Loucy (cell line): ENCODE data around the gene SHISA4.
"Not testable (repeated sequence)": the region's sequence is repeated elsewhere in the genome, so short reads cannot be mapped to it uniquely, and the experiment has no call there.

Experiments used
- H2AFZ ChIP-seq: fragments of 200-600 bp; sonication (generic); 2 replicates; pipeline ENCODE4 v1.6.0; 2016; ENCODE audit warnings: antibody characterized with exemption, mild to moderate bottlenecking, low read length, moderate library complexity
- H3F3A ChIP-seq: fragments of 200-600 bp; 2 replicates; pipeline ENCODE4 v1.6.0; 2016; ENCODE audit warnings: antibody characterized with exemption, low read depth, mild to moderate bottlenecking
- H3K27me3 ChIP-seq: fragments of 200-600 bp; sonication (generic); 2 replicates; pipeline ENCODE4 v1.6.1; 2014; ENCODE audit warnings: low read length, mild to moderate bottlenecking; ENCODE audit not compliant: insufficient read depth, poor library complexity, severe bottlenecking
- H3K36me3 ChIP-seq: fragments of 200-600 bp; sonication (generic); 2 replicates; pipeline ENCODE4 v1.6.1; 2016; ENCODE audit warnings: low read length; ENCODE audit not compliant: insufficient read depth
- H3K4me1 ChIP-seq: fragments of 200-600 bp; sonication (generic); 2 replicates; pipeline ENCODE4 v1.5.1; 2014; ENCODE audit warnings: low read length, mild to moderate bottlenecking; ENCODE audit not compliant: insufficient read depth, poor library complexity, severe bottlenecking
- H3K4me2 ChIP-seq: fragments of 200-600 bp; sonication (generic); 2 replicates; pipeline ENCODE4 v1.6.0; 2014; ENCODE audit warnings: antibody characterized with exemption, low read length, low read depth, mild to moderate bottlenecking; ENCODE audit not compliant: poor library complexity, severe bottlenecking
- H3K4me3 ChIP-seq: fragments of 200-600 bp; sonication (generic); 2 replicates; pipeline ENCODE4 v1.5.1; 2014; ENCODE audit warnings: low read length, mild to moderate bottlenecking, mixed read lengths; ENCODE audit not compliant: poor library complexity, severe bottlenecking
- H3K79me2 ChIP-seq: fragments of 200-600 bp; sonication (generic); 2 replicates; pipeline ENCODE4 v1.6.1; 2014; ENCODE audit warnings: low read length; ENCODE audit not compliant: insufficient read depth
- H3K9ac ChIP-seq: fragments of 200-600 bp; sonication (generic); 2 replicates; pipeline ENCODE4 v1.6.0; 2014; ENCODE audit warnings: mild to moderate bottlenecking, low read depth, low read length, moderate library complexity; ENCODE audit not compliant: poor library complexity, severe bottlenecking
- H3K9me2 ChIP-seq: fragments of 200-600 bp; sonication (generic); replicated peaks from 2 replicates; pipeline ENCODE4 v1.6.1; 2016; ENCODE audit warnings: low read depth, low read length, mixed read lengths
- H3K9me3 ChIP-seq: fragments of 200-600 bp; sonication (generic); 2 replicates; pipeline ENCODE4 v1.6.1; 2014; ENCODE audit warnings: mild to moderate bottlenecking, antibody characterized with exemption, low read length, low read depth; ENCODE audit not compliant: insufficient read depth
- H4K20me1 ChIP-seq: fragments of 200-600 bp; sonication (generic); 2 replicates; pipeline ENCODE4 v1.6.0; 2014; ENCODE audit warnings: antibody characterized with exemption, low read length, mild to moderate bottlenecking; ENCODE audit not compliant: insufficient read depth, poor library complexity, severe bottlenecking
- CTCF ChIP-seq: fragments of 200-600 bp; sonication (generic); conservative IDR thresholded peaks from 2 replicates; pipeline ENCODE4 v1.5.1; 2014; ENCODE audit warnings: mild to moderate bottlenecking, antibody characterized with exemption, low read length
- EZH2phosphoT487 ChIP-seq: fragments of 200-600 bp; IDR thresholded peaks from 2 replicates; pipeline ENCODE4 v1.6.1; 2018; ENCODE audit warnings: antibody characterized with exemption, mild to moderate bottlenecking, moderate library complexity, borderline replicate concordance

SHISA4 gene

GRCh38 chr1:201849372-201850052 is 39.2 kb upstream of the SHISA4 start:
- Histone ChIP-seq H3K9me2 (no peaks in the 10 kb centered on the region), H3K4me1 (no peaks in the 10 kb centered on the region), H3K4me2 (no peak overlapping the region), H3K4me3 (no peak overlapping the region), H3K9ac (no peak overlapping the region), H2AFZ (no peak overlapping the region), H3K27me3 (no peaks in the 10 kb centered on the region), H3K36me3 (peaks cover 78% of the 10 kb centered on the region), H3F3A (no peaks in the 10 kb centered on the region), H3K79me2 (peaks cover 38% of the 10 kb centered on the region), H3K9me3 (no peaks in the 10 kb centered on the region), H4K20me1 (peaks cover 11% of the 10 kb centered on the region)
- TF ChIP-seq EZH2phosphoT487 (no peak), CTCF (no peak)

GRCh38 chr1:201850053-201850397 is 38.7 kb upstream of the SHISA4 start:
- Histone ChIP-seq H4K20me1 (peaks cover 8% of the 10 kb centered on the region), H3K4me3 (no peak overlapping the region), H2AFZ (no peak overlapping the region), H3K9ac (no peak overlapping the region), H3K9me2 (no peaks in the 10 kb centered on the region), H3K4me1 (no peaks in the 10 kb centered on the region), H3K36me3 (peaks cover 83% of the 10 kb centered on the region), H3K4me2 (no peak overlapping the region), H3K9me3 (no peaks in the 10 kb centered on the region), H3K79me2 (peaks cover 33% of the 10 kb centered on the region), H3F3A (no peaks in the 10 kb centered on the region), H3K27me3 (no peaks in the 10 kb centered on the region)
- TF ChIP-seq EZH2phosphoT487 (no peak), CTCF (no peak)

DNA sequence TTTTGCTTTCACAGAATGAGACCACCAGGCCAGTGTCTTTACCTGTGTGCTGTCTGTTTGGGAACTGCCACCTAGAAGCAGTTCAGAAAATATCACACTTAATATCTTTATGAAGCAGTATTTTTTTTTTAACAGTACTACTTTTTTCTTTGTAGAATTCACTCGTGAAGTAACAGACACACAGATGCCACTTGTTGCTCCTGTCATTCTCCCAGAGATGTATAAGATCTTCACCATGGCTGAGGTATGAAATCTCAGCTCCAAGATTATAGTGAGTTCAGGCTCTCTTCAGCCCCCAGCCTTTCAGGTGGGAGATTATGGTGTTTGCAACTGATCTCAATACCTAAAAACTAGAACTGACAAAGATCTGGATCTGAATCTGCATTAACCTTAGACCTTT is 36.7 kb upstream of the SHISA4 start:
- peaks cover 14% of the 10 kb centered on the region for H3K79me2 ChIP-seq
- no peak overlapping the region for H2AFZ ChIP-seq
- no peaks in the 10 kb centered on the region for H3K9me3 ChIP-seq
- H3K27me3 ChIP-seq: no peaks in the 10 kb centered on the region
- H3F3A ChIP-seq: no peaks in the 10 kb centered on the region
- H3K4me2 ChIP-seq: no peak overlapping the region
- H3K4me3 ChIP-seq: no peak overlapping the region
- H3K4me1 ChIP-seq: no peaks in the 10 kb centered on the region
- peaks cover 99% of the 10 kb centered on the region for H3K36me3 ChIP-seq
- H3K9me2 ChIP-seq: no peaks in the 10 kb centered on the region
- TF ChIP-seq CTCF: no peak
- no peak for TF ChIP-seq EZH2phosphoT487
- no peak overlapping the region for H3K9ac ChIP-seq
- no peaks in the 10 kb centered on the region for H4K20me1 ChIP-seq

GRCh38 chr1:201856722-201857121 is 32.0 kb upstream of the SHISA4 start:
- not testable (repeated sequence) for H3K9me2 ChIP-seq, H3K9me3 ChIP-seq, H3F3A ChIP-seq, H3K9ac ChIP-seq, H3K4me2 ChIP-seq, H3K79me2 ChIP-seq, H3K27me3 ChIP-seq, H2AFZ ChIP-seq, H3K4me1 ChIP-seq, H3K4me3 ChIP-seq, H4K20me1 ChIP-seq
- peaks cover 92% of the 10 kb centered on the region for H3K36me3 ChIP-seq
